Body of pancreas (tissue), 4 donors: ENCODE results near the gene NUP88.

Experiments used
- CTCF ChIP-seq, 7 experiments: fragments of 450-650 bp in 4 of 7; fragments of 200-600 bp in 3 of 7; sonication (generic) in 3 of 7; IDR thresholded peaks; one replicate each; pipeline ENCODE4 v1.5.1; 2016 to 2019; ENCODE audit warnings: antibody characterized with exemption in 7 of 7
- POLR2A ChIP-seq, 3 donors: fragments of 450-650 bp; IDR thresholded peaks; one replicate each; pipeline ENCODE4 v1.6.1; 2016; ENCODE audit warnings: antibody characterized with exemption in 3 of 3, mild to moderate bottlenecking in 2 of 3

DNA sequence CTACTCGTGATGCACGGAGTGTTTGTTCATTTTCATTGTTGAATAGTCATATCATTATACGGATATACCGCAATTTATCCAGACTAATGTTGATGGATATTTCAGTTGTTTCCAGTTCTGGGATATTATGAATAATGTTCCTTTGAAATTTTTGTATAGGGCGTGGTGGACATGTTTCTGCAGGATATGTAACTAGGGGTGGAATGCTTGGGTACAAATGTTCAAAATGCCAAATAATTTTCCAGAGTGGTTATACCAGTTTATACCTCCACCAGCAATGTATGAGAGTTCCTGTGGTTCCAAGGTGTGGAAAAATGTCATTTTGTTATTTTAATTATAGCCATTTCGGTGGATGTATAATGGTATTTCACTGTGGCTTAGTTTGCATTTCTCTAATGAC is 53.6 kb downstream of the NUP88 start:
- TF ChIP-seq CTCF (IDR thresholded peaks at IDR 0.05) (no peak), POLR2A (IDR thresholded peaks at IDR 0.05) (no peak)
